Fibroblast of mammary gland (primary cell): ENCODE data around the gene STPG4.
"Not testable (repeated sequence)": the region's sequence is repeated elsewhere in the genome, so short reads cannot be mapped to it uniquely, and the experiment has no call there.

ENCODE experiments used
- DNase-seq: peaks from one replicate; pipeline ENCODE4 v3.0.0-alpha.2; 2010; ENCODE audit warnings: low read depth
- H3K4me3 ChIP-seq: 2 replicates; pipeline ENCODE4 v1.5.1; 2011; ENCODE audit warnings: low read depth, mild to moderate bottlenecking, low read length, moderate library complexity; ENCODE audit not compliant: control insufficient read depth
- TF ChIP-seq, protein P1 (sequence below): conservative IDR thresholded peaks from 2 replicates; pipeline ENCODE4 v1.5.1; 2011; ENCODE audit warnings: low read depth, low read length, inconsistent platforms; ENCODE audit not compliant: control insufficient read depth, insufficient read depth

Gene STPG4

DNA sequence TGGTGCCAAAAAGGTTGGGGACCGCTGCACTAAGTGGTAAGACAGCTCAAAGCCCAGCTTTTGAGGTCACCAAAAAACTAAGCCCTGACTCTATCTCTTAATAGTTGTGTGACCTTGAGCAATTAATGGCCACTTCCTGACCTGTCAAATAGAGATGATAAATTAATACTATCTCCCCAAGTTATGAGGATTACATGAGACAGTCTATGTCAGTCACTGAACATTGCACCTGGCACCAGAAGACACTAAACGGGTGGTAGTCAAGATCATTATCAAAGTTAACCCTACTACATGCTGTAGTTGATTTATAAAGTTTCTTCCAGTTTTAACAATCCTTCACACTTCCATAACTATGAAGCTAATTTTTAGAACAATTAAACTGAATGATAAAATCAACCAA is 36.5 kb downstream of the STPG4 start:
- no peak for DNase-seq
- TF ChIP-seq, protein P1, sequence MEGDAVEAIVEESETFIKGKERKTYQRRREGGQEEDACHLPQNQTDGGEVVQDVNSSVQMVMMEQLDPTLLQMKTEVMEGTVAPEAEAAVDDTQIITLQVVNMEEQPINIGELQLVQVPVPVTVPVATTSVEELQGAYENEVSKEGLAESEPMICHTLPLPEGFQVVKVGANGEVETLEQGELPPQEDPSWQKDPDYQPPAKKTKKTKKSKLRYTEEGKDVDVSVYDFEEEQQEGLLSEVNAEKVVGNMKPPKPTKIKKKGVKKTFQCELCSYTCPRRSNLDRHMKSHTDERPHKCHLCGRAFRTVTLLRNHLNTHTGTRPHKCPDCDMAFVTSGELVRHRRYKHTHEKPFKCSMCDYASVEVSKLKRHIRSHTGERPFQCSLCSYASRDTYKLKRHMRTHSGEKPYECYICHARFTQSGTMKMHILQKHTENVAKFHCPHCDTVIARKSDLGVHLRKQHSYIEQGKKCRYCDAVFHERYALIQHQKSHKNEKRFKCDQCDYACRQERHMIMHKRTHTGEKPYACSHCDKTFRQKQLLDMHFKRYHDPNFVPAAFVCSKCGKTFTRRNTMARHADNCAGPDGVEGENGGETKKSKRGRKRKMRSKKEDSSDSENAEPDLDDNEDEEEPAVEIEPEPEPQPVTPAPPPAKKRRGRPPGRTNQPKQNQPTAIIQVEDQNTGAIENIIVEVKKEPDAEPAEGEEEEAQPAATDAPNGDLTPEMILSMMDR: no peak
- no peak overlapping the region for H3K4me3 ChIP-seq

DNA sequence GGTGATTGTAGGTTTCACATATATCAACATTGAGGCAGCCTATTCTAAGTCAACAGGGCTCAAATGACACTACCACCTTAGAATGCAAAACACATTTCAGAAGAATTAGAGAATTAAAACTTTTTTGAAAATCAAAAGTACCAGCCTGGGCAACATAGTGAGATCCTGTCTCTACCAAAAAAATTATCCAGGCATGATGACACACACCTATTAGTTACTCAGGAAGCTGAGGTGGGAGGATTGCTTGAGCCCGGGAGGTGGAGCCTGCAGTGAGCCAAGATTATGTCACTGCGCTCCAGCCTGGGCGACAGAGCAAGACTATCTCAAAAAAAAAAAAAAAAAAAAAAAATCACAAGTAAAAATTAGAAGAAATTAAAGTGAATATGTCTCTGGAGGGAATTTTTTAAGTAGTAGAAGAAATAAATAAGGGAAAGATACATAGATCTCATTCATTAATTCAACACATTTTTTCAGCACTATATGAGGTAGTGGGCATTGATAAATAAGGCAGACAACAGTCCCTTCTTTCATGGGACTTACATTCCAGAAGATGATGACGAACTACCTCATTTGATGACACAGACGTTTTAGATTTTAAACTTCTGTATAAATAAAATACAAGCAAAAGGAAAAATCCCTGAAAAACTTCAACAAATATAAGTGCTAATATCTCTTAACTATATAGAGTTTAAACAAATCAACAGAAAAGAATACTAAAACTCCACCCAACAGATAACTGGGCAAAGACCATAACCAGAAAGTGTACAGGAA is 42.3 kb downstream of the STPG4 start:
- TF ChIP-seq, protein P1: no peak

DNA sequence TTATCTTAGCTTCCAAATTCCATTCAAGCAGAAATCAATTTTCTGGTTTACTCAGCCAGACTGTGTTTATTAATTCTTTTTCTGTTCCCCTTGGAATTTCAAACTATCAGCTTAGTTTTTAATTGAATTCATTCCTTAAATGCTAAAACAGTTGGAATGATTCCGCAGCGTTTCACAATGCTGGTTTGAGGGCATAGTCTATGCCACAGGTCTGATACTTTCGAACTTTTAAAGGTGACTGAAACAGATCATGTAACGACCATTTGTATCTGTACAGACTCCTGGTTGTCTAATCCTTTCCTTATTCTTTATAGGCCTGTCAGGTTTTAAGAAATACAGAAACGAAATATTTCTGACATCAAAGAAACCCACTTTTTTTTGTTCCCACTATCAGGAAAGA is 45.4 kb downstream of the STPG4 start:
- no peak overlapping the region for H3K4me3 ChIP-seq
- no peak for DNase-seq
- TF ChIP-seq, protein P1: no peak

More for the DNA sequence above, 42.3 kb downstream of the STPG4 start:
- no peak overlapping the region for H3K4me3 ChIP-seq
- DNase-seq: no peak

DNA sequence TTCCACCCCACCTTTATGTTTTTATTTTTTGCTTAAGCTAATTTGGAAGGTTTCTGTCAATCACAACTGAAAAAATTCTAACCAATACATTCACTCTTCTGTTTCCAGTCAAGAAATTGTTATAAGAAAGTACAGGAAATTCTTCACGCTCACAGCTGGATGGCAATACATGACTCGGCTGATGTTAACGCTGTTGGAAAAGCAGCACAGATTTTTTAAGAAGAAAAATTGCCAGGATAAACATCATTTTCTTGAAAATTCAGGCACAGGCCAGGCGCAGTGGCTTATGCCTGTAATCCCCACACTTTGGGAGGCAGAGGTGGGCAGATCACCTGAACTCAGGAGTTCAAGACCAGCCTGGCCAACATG is 46.1 kb downstream of the STPG4 start:
- TF ChIP-seq, protein P1: no peak
- DNase-seq: no peak
- H3K4me3 ChIP-seq: no peak overlapping the region

DNA sequence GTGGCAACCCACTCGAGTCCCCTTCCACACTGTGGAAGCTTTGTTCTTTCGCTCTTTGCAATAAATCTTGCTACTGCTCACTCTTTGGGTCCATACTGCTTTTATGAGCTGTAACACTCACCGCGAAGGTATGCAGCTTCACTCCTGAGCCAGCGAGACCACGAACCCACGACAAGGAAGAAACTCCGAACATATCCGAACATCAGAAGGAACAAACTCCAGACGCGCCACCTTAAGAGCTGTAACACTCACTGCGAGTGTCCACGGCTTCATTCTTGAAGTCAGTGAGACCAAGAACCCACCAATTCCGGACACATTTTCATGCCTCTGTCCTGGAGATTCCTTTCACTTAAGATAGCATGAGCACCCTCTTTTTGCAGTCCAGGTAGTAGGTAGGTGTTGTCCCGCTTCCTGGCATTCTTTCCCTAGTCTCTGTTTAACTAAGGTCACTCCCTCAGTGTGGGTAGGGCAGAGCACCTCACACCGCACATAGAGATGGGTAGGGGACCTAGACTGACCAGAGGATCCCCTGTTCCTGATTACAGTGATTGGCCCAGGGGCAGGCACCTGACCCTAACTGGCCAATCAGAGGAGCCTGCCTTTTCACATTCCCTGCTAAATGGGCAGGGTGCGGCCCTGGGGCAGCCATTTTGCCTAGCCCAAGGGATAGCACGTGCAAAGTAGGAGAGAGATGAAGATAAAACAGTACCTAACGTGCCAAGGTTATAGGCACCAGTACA is 46.7 kb downstream of the STPG4 start:
- not testable (repeated sequence) for H3K4me3 ChIP-seq

DNA sequence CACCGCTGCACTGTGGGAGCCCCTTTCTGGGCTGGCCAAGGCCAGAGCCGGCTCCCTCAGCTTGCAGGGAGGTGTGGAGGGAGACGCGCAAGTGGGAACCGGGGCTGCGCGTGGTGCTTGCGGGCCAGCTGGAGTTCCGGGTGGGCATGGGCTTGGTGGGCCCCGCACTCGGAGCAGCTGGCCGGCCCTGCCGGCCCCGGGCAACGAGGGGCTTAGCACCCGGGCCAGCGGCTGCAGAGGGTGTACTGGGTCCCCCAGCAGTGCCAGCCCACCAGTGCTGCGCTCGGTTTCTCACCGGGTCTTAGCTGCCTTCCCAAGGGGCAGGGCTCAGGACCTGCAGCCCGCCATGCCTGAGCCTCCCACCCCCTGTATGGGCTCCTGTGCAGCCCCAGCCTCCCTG is 47.9 kb downstream of the STPG4 start:
- not testable (repeated sequence) for DNase-seq

More for the DNA sequence above, 46.7 kb downstream of the STPG4 start:
- DNase-seq: not testable (repeated sequence)

DNA sequence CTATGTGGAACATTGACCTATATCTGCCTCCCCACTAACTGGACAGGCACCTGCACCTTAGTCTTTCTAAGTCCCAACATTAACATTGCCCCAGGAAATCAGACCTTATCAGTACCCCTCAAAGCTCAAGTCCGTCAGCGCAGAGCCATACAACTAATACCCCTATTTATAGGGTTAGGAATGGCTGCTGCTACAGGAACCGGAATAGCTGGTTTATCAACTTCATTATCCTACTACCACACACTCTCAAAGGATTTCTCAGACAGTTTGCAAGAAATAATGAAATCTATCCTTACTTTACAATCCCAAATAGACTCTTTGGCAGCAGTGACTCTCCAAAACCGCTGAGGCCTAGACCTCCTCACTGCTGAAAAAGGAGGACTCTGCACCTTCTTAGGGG is 48.9 kb downstream of the STPG4 start:
- not testable (repeated sequence) for H3K4me3 ChIP-seq, DNase-seq

More for the DNA sequence above, 47.9 kb downstream of the STPG4 start:
- H3K4me3 ChIP-seq: not testable (repeated sequence)

DNA sequence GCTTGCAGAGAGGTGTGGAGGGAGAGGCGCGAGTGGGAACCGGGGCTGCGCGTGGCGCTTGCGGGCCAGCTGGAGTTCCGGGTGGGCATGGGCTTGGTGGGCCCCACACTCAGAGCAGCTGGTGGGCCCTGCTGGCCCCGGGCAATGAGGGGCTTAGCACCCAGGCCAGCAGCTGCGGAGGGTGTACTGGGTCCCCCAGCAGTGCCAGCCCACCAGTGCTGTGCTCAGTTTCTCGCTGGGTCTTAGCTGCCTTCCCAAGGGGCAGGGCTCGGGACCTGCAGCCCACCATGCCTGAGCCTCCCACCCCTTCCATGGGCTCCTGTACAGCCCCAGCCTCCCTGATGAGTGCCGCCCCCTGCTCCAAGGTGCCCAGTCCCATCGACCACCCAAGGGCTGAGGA is 55.4 kb downstream of the STPG4 start:
- not testable (repeated sequence) for DNase-seq, H3K4me3 ChIP-seq

DNA sequence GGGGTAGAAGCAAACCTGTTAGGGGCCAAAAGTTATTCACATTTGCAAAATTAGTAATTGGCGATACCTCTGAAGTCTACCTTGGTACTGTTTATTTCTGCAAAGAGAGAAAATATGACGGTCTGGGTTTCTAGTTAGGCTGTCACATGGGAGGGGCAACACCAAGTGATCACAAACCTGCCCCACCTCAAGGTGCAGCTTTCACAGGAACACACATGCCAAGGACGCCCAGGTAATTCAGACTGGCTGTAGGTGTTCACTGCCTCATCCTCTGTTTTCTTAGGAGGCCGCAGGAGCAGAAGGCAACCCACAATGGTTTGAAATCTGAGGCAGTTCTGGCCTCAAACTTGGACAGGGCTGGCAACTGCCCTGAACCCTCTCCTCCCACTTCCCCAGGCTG is 56.2 kb downstream of the STPG4 start:
- no peak for DNase-seq
- TF ChIP-seq, protein P1: no peak

More for the DNA sequence above, 56.2 kb downstream of the STPG4 start:
- H3K4me3 ChIP-seq: no peak overlapping the region
